ENCODE measurements around the gene KDM2A.

KDM2A gene

GRCh38 chr11:67287355-67288197 lies 168.5 kb downstream of the KDM2A start:
- DNase-seq, result no peak

GRCh38 chr11:67288198-67288451 lies 169.1 kb downstream of the KDM2A start:
- no peak for DNase-seq

GRCh38 chr11:67288452-67289225 lies 169.6 kb downstream of the KDM2A start:
- DNase-seq, result peak; percentile 86

- DNase-seq, result no peak
Measured at GRCh38 chr11:67289226-67289650, 170.2 kb downstream of the KDM2A start, which contains the start of gene ANKRD13D. Gene ANKRD13D, plus strand, starts transcription at chr11:67289303. Its CDS starts 158 bp downstream, at chr11:67289461.

- DNase-seq, result no peak
Measured at GRCh38 chr11:67289651-67290479, 170.8 kb downstream of the KDM2A start.

GRCh38 chr11:67290801-67291200 lies 171.7 kb downstream of the KDM2A start:
- DNase-seq, result no peak

- no peak for DNase-seq
Measured at GRCh38 chr11:67291481-67292381, 172.7 kb downstream of the KDM2A start.

- DNase-seq, result no peak
Measured at GRCh38 chr11:67292671-67293070, 173.6 kb downstream of the KDM2A start.

GRCh38 chr11:67293090-67293489 lies 174.0 kb downstream of the KDM2A start:
- DNase-seq, result no peak

- no peak for DNase-seq
Measured at GRCh38 chr11:67295846-67296245, 176.8 kb downstream of the KDM2A start.

GRCh38 chr11:67298786-67299185 lies 179.7 kb downstream of the KDM2A start:
- no peak for DNase-seq

GRCh38 chr11:67299471-67300191 lies 180.6 kb downstream of the KDM2A start:
- DNase-seq, result no peak

GRCh38 chr11:67300256-67300755 lies 181.2 kb downstream of the KDM2A start:
- DNase-seq, result no peak

- DNase-seq, result no peak
Measured at GRCh38 chr11:67300756-67301312, 181.8 kb downstream of the KDM2A start.

GRCh38 chr11:67301313-67301921 lies 182.4 kb downstream of the KDM2A start:
- peak; percentile 28 for DNase-seq

- DNase-seq, result peak; percentile 28
Measured at GRCh38 chr11:67301951-67302516, 183.0 kb downstream of the KDM2A start.

GRCh38 chr11:67302571-67303131 lies 183.6 kb downstream of the KDM2A start:
- DNase-seq, result peak; percentile 33

GRCh38 chr11:67303132-67303834 lies 184.2 kb downstream of the KDM2A start, which contains the start of gene SSH3:
Gene SSH3, plus strand, starts transcription at chr11:67303530. Its CDS starts 96 bp downstream, at chr11:67303626.
- DNase-seq, result peak; percentile 65

GRCh38 chr11:67303835-67304411 lies 184.9 kb downstream of the KDM2A start:
- DNase-seq, result peak; percentile 41

Measured in activated CD4-positive, CD25-positive, alpha-beta regulatory T cell treated with anti-CD3 and anti-CD28 coated beads, Interleukin-2, amount 50 U/mL, for 72 hours (primary cell).